Hepatocyte (in vitro differentiated cells): ENCODE measurements around the gene SYNDIG1.

Experiments
- EZH2 ChIP-seq: fragments of 200-600 bp; sonication (generic); IDR thresholded peaks from 2 replicates; pipeline ENCODE4 v1.6.1; 2016; ENCODE audit warnings: antibody characterized with exemption, mild to moderate bottlenecking, borderline replicate concordance
- EZH2phosphoT487 ChIP-seq: fragments of 200-600 bp; sonication (generic); IDR thresholded peaks from one replicate; pipeline ENCODE4 v1.6.1; 2018; ENCODE audit warnings: antibody characterized with exemption, mild to moderate bottlenecking, low read depth, moderate library complexity; ENCODE audit not compliant: unreplicated experiment, severe bottlenecking
- TF ChIP-seq, protein P1 (sequence below): fragments of 200-600 bp; sonication (generic); IDR thresholded peaks from 2 replicates; pipeline ENCODE4 v1.5.1; 2016; ENCODE audit warnings: antibody characterized with exemption, mild to moderate bottlenecking; ENCODE audit not compliant: poor library complexity

DNA sequence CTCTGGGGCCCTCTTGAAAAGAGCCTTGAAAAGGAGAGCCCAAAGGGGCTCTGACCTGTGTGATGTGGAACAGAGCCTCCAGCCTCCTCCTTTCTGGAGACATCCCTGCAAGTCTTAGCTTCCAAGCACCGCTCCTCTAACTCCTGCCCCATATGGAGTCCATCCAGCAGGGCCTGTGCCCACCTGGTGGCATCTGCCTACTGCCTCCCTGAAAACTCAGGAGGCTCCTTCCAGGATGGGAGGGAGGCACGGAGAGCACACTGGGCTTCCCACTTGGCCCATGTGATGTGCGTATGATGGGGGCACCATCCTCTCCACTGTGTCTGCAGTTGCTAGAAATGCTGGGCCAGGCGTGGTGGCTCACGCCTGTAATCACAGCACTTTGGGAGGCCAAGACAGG is 98.1 kb downstream of the SYNDIG1 start:
- TF ChIP-seq, protein P1, sequence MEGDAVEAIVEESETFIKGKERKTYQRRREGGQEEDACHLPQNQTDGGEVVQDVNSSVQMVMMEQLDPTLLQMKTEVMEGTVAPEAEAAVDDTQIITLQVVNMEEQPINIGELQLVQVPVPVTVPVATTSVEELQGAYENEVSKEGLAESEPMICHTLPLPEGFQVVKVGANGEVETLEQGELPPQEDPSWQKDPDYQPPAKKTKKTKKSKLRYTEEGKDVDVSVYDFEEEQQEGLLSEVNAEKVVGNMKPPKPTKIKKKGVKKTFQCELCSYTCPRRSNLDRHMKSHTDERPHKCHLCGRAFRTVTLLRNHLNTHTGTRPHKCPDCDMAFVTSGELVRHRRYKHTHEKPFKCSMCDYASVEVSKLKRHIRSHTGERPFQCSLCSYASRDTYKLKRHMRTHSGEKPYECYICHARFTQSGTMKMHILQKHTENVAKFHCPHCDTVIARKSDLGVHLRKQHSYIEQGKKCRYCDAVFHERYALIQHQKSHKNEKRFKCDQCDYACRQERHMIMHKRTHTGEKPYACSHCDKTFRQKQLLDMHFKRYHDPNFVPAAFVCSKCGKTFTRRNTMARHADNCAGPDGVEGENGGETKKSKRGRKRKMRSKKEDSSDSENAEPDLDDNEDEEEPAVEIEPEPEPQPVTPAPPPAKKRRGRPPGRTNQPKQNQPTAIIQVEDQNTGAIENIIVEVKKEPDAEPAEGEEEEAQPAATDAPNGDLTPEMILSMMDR: no peak
- no peak for TF ChIP-seq EZH2phosphoT487
- no peak for TF ChIP-seq EZH2
